Activated CD4-positive, alpha-beta T cell treated with anti-CD3 and anti-CD28 coated beads, Interleukin-2, amount 50 U/mL, for 4 hours (primary cell): Measurements from ENCODE around the gene PIGM.

Source experiments
- DNase-seq, 2 experiments: peaks; one replicate each; pipeline ENCODE4 v3.0.0-alpha.2; 2020

PIGM gene

DNA sequence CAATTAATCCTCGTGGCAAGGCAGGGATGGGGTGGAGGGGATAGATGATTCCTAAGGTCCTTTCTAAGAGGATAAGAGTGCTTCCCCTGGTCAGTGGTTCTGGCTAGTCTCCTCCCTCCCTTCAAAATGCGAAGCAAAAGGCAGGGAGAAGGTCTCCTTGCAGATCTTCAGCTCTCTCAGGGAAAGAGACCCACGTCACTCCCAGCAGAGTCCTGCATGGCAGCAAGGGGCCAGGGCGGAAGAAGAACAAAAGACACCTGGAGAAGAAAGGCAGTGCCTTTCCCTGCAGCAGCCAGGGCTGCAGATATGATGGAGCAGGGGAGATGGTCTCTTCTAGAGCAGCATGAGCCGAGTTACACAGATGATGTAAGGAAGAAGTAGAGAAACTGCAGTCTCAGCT lies 48.1 kb downstream of the PIGM start:
- no peak for DNase-seq

DNA sequence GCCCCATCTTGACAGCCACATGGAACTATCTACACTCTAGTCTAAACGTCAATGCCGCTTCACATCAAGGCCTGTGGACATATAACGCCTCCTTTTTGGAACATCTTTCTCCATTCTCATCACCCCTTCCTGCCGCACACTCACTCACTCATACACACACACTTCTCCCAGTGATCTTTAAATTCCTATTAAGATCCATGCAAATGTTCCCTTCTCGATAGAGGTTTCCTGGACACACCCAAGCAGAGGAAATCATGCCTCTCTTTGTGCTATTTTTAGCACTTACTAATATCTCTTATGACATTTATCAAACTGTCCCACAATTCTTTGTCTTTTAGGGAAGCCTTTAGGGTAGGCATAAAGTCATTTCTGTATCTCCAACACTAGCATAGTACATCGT lies 49.5 kb downstream of the PIGM start:
- no peak for DNase-seq

- DNase-seq: no peak
Measured at GRCh38 chr1:159981351-159982055, 50.3 kb downstream of the PIGM start.

- DNase-seq: no peak
Measured at GRCh38 chr1:159980786-159981185, 51.0 kb downstream of the PIGM start.

GRCh38 chr1:159980076-159980475 lies 51.7 kb downstream of the PIGM start:
- DNase-seq: no peak

- no peak for DNase-seq
Measured at GRCh38 chr1:159979257-159979656, 52.5 kb downstream of the PIGM start.

- no peak for DNase-seq
Measured at GRCh38 chr1:159978107-159978398, 53.7 kb downstream of the PIGM start.

GRCh38 chr1:159977364-159978106 lies 54.3 kb downstream of the PIGM start:
- no peak for DNase-seq
